HG03175 (cell line): ENCODE data around the gene MED25.
A peak's percentile ranks its signal among the peaks of the same experiment; 100 is the strongest.

Experiments
- ATAC-seq: cut with Tn5 transposase; IDR thresholded peaks from one replicate; pipeline ENCODE4 v1.9.1; 2021; ENCODE audit warnings: mild to moderate bottlenecking, moderate library complexity; ENCODE audit not compliant: unreplicated experiment

MED25 gene

DNA sequence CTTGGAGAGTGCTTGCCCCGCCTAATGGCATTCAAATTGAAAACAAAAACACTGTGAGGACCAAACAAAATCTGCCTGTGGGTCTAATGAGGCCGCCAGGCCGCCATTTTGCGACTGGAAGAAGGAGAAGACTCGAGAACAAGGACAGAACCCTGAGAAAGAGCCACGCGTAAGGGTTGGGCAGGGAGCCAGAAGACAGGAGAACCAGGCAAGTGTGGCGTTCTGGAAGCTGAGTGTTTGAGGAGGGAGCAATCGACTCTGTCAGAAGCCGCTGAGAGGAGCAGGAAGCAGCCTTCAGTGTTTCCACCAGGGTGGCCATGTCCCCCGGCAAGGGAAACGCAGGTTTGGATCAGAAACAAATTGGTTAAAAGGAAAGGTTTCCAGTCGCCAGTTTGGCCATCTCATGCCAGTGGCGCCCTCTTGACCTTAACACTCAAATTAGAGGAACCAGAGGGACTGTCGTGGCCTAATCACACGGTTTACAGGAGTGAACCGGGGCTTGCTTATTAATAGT, 22.7 kb downstream of the MED25 start:
- no peak for ATAC-seq

GRCh38 chr19:49843265-49843664, 25.2 kb downstream of the MED25 start:
- ATAC-seq: no peak

- ATAC-seq: no peak
These were observed 26.3 kb downstream of the MED25 start for GRCh38 chr19:49844138-49845095.

- ATAC-seq: no peak
These were observed 27.3 kb downstream of the MED25 start for GRCh38 chr19:49845414-49845813.

- ATAC-seq: no peak
These were observed 28.3 kb downstream of the MED25 start for GRCh38 chr19:49846408-49846807.

DNA sequence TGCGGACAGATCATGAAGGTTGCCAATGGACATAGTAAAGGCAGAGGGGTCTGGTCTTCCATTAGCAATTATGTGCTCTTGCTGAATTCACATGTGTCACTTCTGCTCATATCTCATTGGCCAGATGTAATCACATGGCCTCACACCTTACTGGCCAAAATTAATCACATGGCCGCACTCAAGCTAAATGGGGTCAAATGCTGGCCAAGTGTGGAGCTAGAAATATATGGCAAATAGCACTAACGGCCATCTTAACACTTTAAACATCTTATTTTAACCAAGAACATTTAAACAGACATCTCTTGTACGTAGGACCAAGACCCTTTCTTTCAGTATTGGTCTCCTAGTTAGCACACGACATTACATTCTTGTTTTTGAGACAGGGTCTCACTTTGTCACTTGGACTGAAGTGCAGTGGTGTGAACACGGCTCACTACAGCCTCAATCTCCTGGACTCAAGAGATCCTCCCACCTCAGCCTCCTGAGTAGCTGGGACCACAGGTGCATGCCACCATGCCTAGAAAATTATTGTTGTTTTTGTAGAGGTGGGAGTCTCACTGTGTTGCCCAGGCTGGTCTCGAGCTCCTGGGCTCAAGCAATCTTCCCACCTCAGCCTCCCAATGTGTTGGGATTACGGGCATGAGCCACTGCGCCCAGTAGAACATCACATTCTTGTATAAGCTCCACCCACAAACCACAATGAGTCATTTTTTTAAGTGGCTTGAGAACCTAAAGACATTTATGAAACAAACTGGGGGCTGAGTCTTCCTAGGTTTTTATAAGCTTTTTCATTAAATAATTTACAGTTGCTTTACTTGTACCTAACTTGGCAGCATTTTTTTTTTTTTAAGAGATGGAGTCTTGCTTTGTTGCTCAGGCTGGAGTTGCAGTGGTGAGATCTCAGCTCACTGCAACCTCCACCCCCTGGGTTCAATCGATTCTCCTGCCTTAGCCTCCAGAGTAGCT, 29.9 kb downstream of the MED25 start:
- no peak for ATAC-seq

- ATAC-seq: no peak
These were observed 30.8 kb downstream of the MED25 start for GRCh38 chr19:49848938-49849337.

GRCh38 chr19:49849433-49850220, 31.5 kb downstream of the MED25 start:
- no peak for ATAC-seq

DNA sequence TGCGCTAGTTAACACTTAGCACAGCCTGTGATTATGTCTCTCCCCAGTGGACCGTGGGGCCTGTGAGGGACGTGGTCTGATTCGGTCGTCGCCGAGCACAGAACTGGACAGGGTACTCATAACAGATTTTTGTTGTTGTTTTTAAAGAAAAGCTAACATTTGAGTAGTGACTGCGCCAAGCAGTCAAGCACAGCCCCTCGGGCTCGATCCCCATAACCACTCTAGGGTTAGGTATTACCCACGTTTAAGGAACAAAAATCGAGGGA, 32.1 kb downstream of the MED25 start:
- no peak for ATAC-seq

DNA sequence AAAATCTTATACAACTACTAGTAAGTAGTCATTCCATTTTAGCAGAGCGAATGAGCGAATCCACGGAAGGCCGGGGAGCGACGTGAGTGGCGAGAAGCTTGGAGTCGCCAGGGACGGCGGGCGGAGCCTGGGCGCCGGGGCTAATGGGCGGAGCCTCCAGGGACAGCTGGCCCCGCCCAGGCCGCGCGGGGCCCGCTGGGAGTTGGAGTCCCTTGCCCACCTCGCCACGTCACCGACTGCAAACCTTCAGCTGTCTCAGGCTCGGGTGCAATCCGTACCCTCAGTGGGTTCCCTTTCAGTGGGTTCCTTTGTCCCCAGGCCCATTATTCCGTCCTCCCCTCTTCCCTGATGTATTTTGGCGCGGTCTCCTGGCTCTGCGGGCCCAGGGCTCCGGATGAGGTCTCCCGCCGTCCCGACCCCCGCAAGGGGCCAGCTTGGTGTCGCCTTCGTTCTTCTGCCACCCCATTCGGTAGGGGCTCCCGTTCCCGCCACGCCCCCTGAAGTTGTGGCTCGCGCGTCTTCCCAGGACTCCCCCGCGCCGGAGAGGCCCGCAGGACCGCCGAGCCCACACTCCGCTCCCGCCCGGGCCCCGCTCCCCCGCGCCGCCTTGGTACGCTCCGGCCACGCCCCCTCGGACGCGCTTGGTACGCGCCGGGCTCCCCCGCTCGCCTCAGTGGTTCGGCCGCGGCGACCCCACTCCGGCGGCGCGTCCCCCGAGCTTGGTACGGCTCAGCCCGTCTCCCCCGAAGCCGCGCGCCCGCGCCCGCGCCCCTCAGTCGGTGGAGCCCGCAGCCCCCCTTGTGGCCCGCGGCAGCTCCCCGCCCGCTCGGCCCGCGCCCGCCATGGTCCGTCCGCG, 32.6 kb downstream of the MED25 start, which contains the start of gene PTOV1:
Gene PTOV1, plus strand, starts transcription at position 673 of the 856 bp plus-strand sequence.
- peak; percentile 81 for ATAC-seq

DNA sequence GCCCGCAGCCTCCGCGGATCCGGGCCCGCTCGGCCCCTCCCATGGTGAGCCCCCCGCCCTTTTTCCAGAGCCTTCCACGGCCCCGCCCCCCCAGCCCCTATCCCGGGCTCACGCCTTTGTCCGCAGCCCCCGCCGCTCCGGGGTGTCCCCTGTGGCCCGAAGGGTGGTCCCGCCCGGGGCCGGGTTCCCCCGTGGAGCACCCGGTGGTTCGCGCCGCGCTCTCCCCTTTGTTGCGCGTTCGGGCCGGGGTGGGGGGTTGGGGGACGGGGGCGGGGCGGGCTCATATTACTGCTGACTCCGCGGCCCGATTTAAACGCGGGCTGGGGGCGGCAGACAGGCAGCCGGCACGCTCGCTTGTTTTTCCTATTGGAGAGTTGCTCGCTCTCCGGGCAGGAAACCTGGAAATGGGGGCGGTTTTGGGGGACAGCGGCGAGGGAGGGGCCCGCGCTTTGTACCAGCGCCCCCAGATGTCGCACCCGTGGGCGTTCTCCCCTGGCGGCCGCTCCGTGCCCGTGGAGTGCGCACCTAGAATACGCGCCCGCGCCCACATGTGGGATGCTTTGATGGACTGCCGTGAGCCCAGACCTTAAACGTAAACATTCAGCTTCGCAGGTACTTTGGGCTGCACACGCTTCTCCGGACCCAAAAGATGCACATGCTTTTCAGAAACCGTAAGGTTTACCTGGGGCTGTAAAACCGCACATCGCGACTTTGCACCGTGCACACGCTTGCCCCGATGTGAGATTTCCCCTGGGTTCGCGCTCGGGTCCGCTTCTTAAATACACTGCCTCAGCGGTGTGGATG, 33.6 kb downstream of the MED25 start:
- ATAC-seq: peak; percentile 3

GRCh38 chr19:49852631-49853126, 34.6 kb downstream of the MED25 start:
- ATAC-seq: no peak

DNA sequence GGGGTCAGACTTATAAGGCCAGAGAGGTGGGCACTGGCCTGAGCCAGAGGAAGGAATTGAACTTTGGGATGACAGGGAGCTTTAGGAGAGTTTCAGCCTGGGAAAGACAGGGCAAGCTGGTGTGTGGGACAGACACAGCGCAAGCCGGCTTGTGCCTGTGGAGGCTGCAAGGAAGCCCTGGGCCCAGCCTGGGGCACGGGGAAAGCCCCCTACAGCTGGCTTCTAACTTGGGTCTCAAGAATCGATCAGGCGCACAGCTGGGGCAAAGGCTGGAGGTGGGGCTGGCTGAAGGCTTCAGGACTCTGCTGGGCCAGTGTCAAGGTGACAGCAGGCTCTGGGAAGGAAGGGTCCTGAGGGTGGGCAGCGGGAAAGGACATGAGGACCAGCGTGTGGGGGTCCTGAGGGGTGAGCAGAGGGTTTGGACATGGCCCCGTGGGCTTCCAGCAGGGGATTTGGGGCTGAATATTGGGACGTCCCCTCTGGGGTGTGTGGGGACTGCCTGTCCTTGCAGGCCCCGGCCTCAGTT, 35.8 kb downstream of the MED25 start:
- ATAC-seq: no peak

- ATAC-seq: no peak
These were observed 36.5 kb downstream of the MED25 start for GRCh38 chr19:49854378-49855263.

DNA sequence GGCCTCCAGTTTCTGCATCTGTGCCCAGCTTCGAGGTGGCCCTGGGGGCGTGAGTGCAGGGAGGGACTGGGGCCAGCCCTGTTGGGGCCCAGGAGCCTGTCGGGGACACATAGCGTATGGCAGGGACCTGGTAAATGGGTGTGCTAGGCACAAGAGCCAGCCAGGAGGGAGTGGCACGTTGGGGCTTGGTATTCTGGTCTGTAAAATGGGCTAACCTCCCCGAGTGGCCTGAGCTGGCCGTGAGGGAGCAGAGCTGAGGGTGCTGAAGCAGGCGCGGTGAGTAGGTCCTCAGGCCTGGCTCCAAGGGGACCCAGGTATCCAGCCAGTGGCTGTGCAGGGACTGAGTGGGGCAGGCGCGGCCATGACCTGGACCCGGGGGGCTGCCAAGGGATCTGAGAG, 37.2 kb downstream of the MED25 start:
- ATAC-seq: no peak

DNA sequence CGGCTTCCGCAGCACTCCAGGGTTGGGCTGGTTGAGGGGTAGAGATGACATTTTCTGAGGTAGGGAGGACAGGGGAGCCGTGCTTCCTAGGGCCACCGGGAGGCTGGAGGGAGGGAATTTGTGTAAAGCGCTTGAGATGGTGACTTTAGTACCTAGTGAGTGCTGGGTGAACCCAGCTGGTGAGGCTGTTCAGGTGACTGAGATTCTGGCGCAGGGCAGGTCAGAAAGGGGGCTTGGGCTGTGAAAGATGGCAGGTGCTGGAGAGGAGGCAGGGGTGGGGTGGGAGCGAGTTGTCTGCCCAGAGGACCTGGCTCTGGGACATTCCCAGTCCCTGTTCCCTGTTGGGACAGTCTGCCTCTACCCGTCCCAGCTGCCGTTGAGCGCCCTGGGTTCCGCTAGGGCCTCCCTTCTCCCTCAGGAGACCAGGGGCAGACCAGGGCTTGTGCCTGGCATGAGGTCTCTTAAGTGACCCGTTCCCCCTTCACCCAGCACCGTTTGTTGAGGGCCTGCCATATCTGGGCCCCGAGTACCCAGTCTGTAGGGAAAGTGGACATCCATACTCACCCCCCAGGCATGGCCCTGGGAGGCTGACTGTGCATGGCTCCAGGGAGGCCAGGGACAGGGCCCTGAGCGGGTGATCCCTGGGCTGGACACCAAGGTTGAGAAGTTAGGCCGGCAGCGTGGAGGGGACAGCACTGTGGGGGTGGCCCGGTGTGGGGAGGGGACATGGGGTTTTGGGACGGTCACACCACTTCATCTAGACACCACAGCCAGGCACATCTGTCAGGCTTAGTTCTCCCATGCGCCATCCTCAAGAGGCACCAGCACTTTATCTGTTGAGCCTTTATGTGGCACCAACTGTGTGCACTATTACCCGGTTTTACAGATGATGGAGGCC, 37.8 kb downstream of the MED25 start:
- ATAC-seq: no peak
